Lower leg skin (tissue), 4 donors: ENCODE results near the gene PLEKHG3. TPM values are rescaled to one million over a fixed set of nuclear protein-coding genes. Genes with fewer than 3 reads are reported as not detected.

Experiments
- DNase-seq, 2 donors: peaks; one replicate each; pipeline ENCODE4 v3.0.0-alpha.2; 2019; ENCODE audit warnings: low spot score in 2 of 2
- H3K4me3 ChIP-seq: fragments of 200-600 bp; sonication (generic); 2 replicates; pipeline ENCODE4 v1.5.1; 2017; ENCODE audit warnings: mild to moderate bottlenecking, low read depth; ENCODE audit not compliant: poor library complexity, severe bottlenecking
- CTCF ChIP-seq, 3 donors: fragments of 450-650 bp; IDR thresholded peaks; one replicate each; pipeline ENCODE4 v1.5.1; 2016; ENCODE audit warnings: antibody characterized with exemption in 3 of 3, mild to moderate bottlenecking in 3 of 3, moderate library complexity in 2 of 3
- POLR2A ChIP-seq, 2 donors: fragments of 450-650 bp; IDR thresholded peaks; one replicate each; pipeline ENCODE4 v1.6.1; 2016 to 2017; ENCODE audit warnings: antibody characterized with exemption in 2 of 2, mild to moderate bottlenecking in 1 of 2, moderate library complexity in 1 of 2
- WGBS, 2 donors: methylation state at CpG; one replicate each; pipeline ENCODE4 v1.1.5; 2018; 5-methylcytosine and 5-hydroxymethylcytosine counted together
- intact Hi-C: fragments of 100-400 bp; cut with DNase I; formaldehyde crosslinking; loops from one replicate; pipeline ENCODE4 v1.15.0; 2023; ENCODE audit warnings: low total_unique reads
- total RNA-seq, 4 donors: library from RNA; depleted of rRNA; stranded (reverse); fragments of >200 nt; gene quantifications; one replicate each; pipeline ENCODE4 v1.1.0, GENCODE V29; 2016

PLEKHG3 gene
- total RNA-seq, 4 donors from 2014 or later, result 92.9 to 178 (median 125) TPM

GRCh38 chr14:64693810-64694165 lies 10.4 kb upstream of the PLEKHG3 start:
- TF ChIP-seq POLR2A (IDR thresholded peaks at IDR 0.05), result no peak
- TF ChIP-seq CTCF (IDR thresholded peaks at IDR 0.05), result no peak
- H3K4me3 ChIP-seq, result no peak overlapping the region
- intact Hi-C loops, result no loop called here
- DNase-seq, result no peak
- WGBS, 2 donors, result 83 to 86% methylated on average over 2 of the region's 2 CpGs

GRCh38 chr14:64695071-64695470 lies 9.2 kb upstream of the PLEKHG3 start:
- WGBS, 2 donors, result 78 to 79% methylated on average over 2 of the region's 2 CpGs
- DNase-seq, result no peak
- TF ChIP-seq POLR2A (IDR thresholded peaks at IDR 0.05) (no peak), CTCF (IDR thresholded peaks at IDR 0.05) (no peak)
- intact Hi-C loops, result no loop called here
- no peak overlapping the region for H3K4me3 ChIP-seq

- no peak overlapping the region for H3K4me3 ChIP-seq
- TF ChIP-seq CTCF (IDR thresholded peaks at IDR 0.05), result no peak
- WGBS, 2 donors, result 66 to 78% methylated on average over 4 of the region's 4 CpGs
- intact Hi-C loops, result no loop called here
- DNase-seq, result peak in 1 of 2 donors; percentile 76
Observed at GRCh38 chr14:64696355-64696857, 7.8 kb upstream of the PLEKHG3 start.

GRCh38 chr14:64698903-64699302 lies 5.3 kb upstream of the PLEKHG3 start:
- no peak for TF ChIP-seq POLR2A (IDR thresholded peaks at IDR 0.05)
- TF ChIP-seq CTCF (IDR thresholded peaks at IDR 0.05), result no peak
- peak in 1 of 2 donors; percentile 45 for DNase-seq
- H3K4me3 ChIP-seq, result no peak overlapping the region
- intact Hi-C loops, result no loop called here
- WGBS, 2 donors, result 53 to 55% methylated on average over 7 of the region's 7 CpGs

- intact Hi-C loops, result no loop called here
- H3K4me3 ChIP-seq, result no peak overlapping the region
- peak in 1 of 2 donors; percentile 7 for DNase-seq
- no peak for TF ChIP-seq POLR2A (IDR thresholded peaks at IDR 0.05)
- TF ChIP-seq CTCF (IDR thresholded peaks at IDR 0.05), result no peak
- 76 to 78% methylated on average over 2 of the region's 2 CpGs for WGBS, 2 donors
Observed at GRCh38 chr14:64700290-64700689, 3.9 kb upstream of the PLEKHG3 start.

- 78 to 79% methylated on average over 4 of the region's 4 CpGs for WGBS, 2 donors
- intact Hi-C loops, result no loop called here
- TF ChIP-seq CTCF (IDR thresholded peaks at IDR 0.05), result no peak
- no peak for TF ChIP-seq POLR2A (IDR thresholded peaks at IDR 0.05)
- DNase-seq, result no peak
- H3K4me3 ChIP-seq, result no peak overlapping the region
Observed at GRCh38 chr14:64700894-64701293, 3.3 kb upstream of the PLEKHG3 start.
